Naive B cell (primary cell): ENCODE data around the gene PRSS38. TPM values are rescaled to one million over a fixed set of nuclear protein-coding genes. Genes with fewer than 3 reads are reported as not detected.

Source experiments
- ATAC-seq, 2 donors: fragments of 150-1000 bp; cut with Tn5 transposase; 2 replicates each; pipeline ENCODE4 v1.10.0; 2021; ENCODE audit warnings: low read depth in 2 of 2, mild to moderate bottlenecking in 2 of 2, moderate library complexity in 2 of 2
- DNase-seq: peaks from one replicate; pipeline ENCODE4 v3.0.0; 2022
- H3K27ac Mint-ChIP-seq, 6 donors: one replicate each; pipeline ENCODE4 v1.8.0; 2020 to 2022; ENCODE audit warnings: mild to moderate bottlenecking in 6 of 6, mixed read lengths in 6 of 6, moderate library complexity in 5 of 6, inconsistent platforms in 2 of 6
- H3K27me3 Mint-ChIP-seq, 3 donors: one replicate each; pipeline ENCODE4 v1.8.0; 2021 to 2022; ENCODE audit warnings: mixed read lengths in 3 of 3, mild to moderate bottlenecking in 1 of 3
- H3K36me3 Mint-ChIP-seq, 2 donors: one replicate each; pipeline ENCODE4 v1.8.0; 2020 to 2022; ENCODE audit warnings: mixed read lengths in 2 of 2, inconsistent platforms in 1 of 2, mild to moderate bottlenecking in 1 of 2
- H3K4me1 Mint-ChIP-seq, 3 donors: one replicate each; pipeline ENCODE4 v1.8.0; 2020 to 2022; ENCODE audit warnings: mixed read lengths in 3 of 3, inconsistent platforms in 1 of 3, mild to moderate bottlenecking in 1 of 3, moderate library complexity in 1 of 3
- H3K4me3 Mint-ChIP-seq, 8 donors: one replicate each; pipeline ENCODE4 v1.8.0; 2020 to 2022; ENCODE audit warnings: mild to moderate bottlenecking in 8 of 8, mixed read lengths in 8 of 8, moderate library complexity in 8 of 8, inconsistent platforms in 2 of 8
- H3K9me3 Mint-ChIP-seq, 7 donors: one replicate each; pipeline ENCODE4 v1.8.0; 2020 to 2022; ENCODE audit warnings: mixed read lengths in 7 of 7, mild to moderate bottlenecking in 5 of 7, inconsistent platforms in 2 of 7, moderate library complexity in 1 of 7
- polyA plus RNA-seq, 6 donors: library from polyadenylated mRNA; unstranded; fragments of 300-500 nt; fragmentation: Illumina TruSeq; gene quantifications; one replicate each; pipeline ENCODE4 v1.2.3, GENCODE V29; 2021; ENCODE audit warnings: low read depth in 6 of 6

Gene PRSS38
- polyA plus RNA-seq, 6 donors from 2014 or later, result not detected

DNA sequence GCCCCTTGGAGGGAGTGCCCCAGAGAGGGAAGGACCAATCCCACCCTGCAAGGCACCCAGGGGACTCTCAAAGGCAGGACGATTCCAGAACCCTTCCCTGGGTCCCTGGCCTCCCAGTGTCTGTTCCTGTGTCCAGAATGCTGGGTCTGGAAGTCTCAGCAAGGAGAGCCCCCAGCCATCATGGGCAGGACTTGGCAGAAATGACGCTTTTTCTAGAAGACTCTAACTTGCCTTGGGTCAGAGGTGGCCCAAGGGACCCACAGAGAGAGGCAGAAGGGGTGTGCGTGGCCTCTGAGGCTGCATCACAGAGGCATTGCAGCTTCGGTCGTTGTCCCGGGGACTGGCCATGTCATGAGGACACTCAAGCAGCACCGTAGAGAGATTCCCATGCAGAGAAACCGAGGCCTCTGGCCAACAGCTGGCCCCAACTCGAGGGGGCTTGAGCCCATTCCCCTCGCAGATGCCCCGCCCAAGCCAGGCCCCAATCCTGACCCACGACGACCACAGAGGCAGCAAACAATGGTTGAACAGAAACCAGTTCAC, 74.5 kb downstream of the PRSS38 start:
- DNase-seq (no peak), ATAC-seq (no peak)
- Mint-ChIP-seq H3K4me1 (peaks cover 0 to 9% (median 4%) of the 10 kb centered on the region in 3 donors), H3K4me3 (peak overlapping the region in 3 of 8 donors; percentile 3 to 50 (median 7)), H3K27me3 (peaks cover 0 to 5% (median 0%) of the 10 kb centered on the region in 3 donors), H3K9me3 (no peaks in the 10 kb centered on the region), H3K36me3 (no peaks in the 10 kb centered on the region), H3K27ac (no peak overlapping the region)

DNA sequence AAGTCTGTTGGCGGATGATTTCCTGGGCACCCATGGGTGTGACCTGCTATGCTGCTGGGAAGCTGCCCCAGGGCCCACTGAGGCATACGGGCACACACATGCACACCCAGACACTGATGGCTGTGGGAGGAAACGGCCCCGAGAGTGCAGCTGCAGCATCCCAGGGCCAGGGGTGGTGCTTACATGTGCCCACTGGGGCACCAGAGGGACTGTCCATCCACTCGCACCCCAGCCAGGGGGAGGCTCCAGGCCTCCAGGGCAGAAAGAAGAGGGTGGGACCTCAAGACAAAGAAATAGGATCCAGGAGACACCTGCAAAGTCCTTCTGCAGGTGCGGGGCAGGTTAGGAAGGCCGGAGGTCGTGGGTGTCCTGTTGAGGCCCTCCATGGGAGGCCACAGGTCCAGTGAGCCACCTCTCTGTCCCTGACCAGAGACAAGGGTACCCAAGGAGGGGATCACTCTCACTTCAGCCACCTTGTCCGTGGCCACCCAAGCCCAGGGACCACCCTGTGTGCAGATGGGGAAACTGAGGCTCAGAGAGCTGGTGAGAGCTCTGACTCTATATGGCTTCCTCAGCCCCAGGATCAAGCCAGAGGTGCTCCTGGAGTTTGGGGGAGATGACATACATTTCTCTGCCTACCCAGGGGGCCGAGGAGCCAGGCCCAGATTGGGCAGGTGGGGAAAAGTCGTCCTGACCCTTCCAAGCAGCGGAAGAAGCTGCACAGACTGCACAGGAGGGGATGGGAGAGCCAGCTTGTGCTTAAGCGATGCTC, 75.2 kb downstream of the PRSS38 start:
- Mint-ChIP-seq H3K27me3 (peaks cover 0 to 5% (median 0%) of the 10 kb centered on the region in 3 donors), H3K4me3 (peak overlapping the region in 1 of 8 donors; percentile 50), H3K9me3 (no peaks in the 10 kb centered on the region), H3K4me1 (peaks cover 0 to 6% (median 4%) of the 10 kb centered on the region in 3 donors), H3K27ac (no peak overlapping the region), H3K36me3 (no peaks in the 10 kb centered on the region)
- ATAC-seq, result no peak
- no peak for DNase-seq

DNA sequence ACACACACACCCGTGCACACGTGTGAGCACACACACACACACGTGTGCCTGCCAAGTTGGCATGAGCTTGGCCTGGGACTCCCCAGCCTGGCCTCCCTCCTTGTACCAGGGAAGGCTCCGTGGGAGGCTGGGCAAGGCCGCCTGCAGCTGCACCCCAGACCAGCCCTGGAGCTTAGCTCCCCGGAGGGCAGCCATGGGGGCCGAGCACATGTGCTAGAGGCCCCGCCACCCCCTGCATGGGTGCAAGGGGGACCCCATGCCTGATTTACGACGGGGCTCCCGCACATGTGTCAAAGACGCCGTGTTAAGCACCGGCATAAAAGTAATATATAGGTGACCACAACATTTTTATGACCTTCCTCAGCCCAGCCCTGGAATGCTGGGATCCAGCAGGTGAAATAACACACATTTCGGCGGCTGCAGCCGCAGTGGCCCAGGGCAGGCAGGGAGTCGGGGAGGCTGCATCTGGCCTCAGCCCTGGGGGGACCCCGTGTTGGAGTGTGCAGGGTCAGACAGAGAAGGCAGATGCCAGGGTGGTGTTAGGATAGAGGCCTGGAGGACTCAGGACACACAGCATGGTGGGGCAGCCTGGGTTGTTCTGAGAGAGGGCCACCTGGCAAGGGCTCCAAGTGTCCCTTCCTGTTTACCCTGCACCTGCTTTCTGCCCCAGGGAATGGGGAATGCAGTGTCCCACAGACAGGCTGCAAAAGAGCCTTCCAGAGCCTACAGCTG, 75.9 kb downstream of the PRSS38 start:
- Mint-ChIP-seq H3K36me3 (no peaks in the 10 kb centered on the region), H3K4me3 (no peak overlapping the region), H3K27me3 (peaks cover 0 to 5% (median 0%) of the 10 kb centered on the region in 3 donors), H3K4me1 (peaks cover 0 to 4% (median 3%) of the 10 kb centered on the region in 3 donors), H3K27ac (no peak overlapping the region), H3K9me3 (no peaks in the 10 kb centered on the region)
- ATAC-seq, result no peak
- no peak for DNase-seq

DNA sequence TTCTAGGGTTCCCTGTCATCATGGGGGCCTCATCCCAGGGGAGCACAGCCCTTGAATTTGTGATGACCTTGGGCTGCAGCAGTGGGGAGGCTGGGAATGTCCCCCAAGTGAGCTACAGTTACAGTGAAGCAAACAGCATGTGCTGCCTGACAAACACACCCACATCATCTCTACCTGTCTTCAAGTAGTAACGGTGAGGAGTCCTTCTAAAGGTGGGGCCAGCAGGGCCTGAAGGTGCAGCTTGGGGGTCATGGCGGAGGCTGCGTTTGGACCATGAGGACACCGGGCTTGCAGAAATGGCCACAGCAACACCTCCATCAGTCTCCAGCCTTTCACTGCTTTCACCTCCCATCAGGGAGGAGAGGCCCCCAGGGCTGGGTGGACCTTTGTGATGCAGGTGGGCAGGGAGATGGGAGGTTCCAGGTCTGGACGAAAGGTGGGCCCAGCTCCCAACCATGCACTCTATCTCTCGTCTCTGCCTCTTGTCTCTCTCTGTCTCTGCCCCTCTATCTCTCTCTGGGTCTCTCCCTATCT, 76.5 kb downstream of the PRSS38 start:
- no peaks in the 10 kb centered on the region for H3K9me3 Mint-ChIP-seq
- peaks cover 0 to 5% (median 0%) of the 10 kb centered on the region in 3 donors for H3K27me3 Mint-ChIP-seq
- DNase-seq (no peak), ATAC-seq (no peak)
- no peak overlapping the region for H3K4me3 Mint-ChIP-seq
- H3K36me3 Mint-ChIP-seq, result no peaks in the 10 kb centered on the region
- peaks cover 0 to 4% (median 3%) of the 10 kb centered on the region in 3 donors for H3K4me1 Mint-ChIP-seq
- H3K27ac Mint-ChIP-seq, result no peak overlapping the region

DNA sequence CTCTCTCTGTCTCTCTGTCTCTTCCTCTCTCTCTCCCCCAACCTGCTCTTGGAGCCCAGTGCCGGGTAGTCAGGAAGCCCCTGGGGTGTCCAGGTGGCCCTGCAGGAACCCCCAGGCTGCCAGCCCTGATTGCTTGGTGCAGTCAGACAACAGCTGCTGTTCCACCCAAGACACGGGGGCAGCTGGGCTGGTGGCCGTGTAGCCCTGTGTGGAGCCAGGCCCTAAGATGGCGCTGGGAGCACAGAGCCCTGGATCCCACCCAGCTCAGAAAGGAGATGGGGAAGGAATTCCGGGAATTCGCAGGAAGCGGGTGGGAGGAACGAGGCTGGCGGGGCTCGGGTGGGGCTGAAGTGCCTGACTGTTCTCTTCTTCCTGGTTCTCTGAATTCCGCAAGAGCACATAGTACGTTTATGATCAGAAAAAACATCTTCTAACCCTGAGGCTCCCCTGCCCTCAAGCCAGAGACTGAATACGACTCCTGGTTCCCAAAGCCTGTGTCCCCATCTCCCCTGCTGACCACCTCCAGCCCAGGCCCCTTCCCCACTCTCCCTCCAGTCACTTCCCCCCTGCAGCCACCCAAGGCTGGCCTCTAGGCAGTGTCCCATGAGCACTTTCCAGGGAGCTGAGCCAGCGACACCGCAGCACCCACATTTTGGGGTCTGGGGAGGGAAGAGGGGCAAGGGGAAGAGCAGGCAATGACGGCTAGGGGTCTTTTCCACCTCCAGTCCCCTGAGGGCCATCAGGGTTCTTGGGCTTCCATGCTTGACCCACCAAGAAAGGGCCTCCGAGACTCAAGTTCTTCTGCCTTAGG, 77.2 kb downstream of the PRSS38 start:
- H3K36me3 Mint-ChIP-seq, result no peaks in the 10 kb centered on the region
- H3K4me3 Mint-ChIP-seq, result no peak overlapping the region
- peak overlapping the region in 1 of 6 donors; percentile 78 for H3K27ac Mint-ChIP-seq
- H3K27me3 Mint-ChIP-seq, result peaks cover 0 to 4% (median 0%) of the 10 kb centered on the region in 3 donors
- DNase-seq (no peak), ATAC-seq (no peak)
- peaks cover 0 to 3% (median 3%) of the 10 kb centered on the region in 3 donors for H3K4me1 Mint-ChIP-seq
- no peaks in the 10 kb centered on the region for H3K9me3 Mint-ChIP-seq

DNA sequence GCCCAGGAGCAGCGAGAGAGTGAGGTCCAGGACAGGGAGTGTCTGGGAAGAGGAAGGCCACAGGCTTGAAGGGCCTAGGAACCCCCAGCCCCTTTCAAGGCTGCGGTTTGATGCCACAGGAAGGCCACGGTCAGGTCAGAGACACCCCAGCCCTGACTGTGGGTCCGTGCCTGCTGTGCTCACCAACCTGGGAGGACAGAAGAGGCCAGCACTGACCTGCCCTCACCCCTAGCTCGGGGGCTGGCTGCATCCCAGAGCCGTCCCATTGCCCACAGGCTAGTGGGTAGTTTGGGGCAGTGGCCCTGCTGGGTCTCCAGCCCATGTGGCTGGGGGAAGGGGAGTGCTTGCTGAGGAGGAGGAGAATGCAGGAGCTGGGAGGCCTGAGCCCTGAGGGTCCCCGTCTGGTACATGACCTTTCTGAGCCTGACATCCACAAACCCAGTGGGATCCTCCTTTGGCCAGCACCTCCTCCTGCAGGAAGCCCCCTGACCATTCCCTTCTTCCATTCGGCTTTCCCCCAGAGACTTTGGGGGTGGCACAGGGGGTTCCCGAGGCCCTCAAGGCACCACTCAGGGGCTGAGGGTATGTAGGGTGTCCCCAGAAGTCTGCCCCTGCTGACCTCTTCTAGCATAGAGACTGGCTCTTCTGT, 77.9 kb downstream of the PRSS38 start:
- DNase-seq, result no peak
- no peak overlapping the region for H3K27ac Mint-ChIP-seq
- H3K4me3 Mint-ChIP-seq, result no peak overlapping the region
- no peak for ATAC-seq
- H3K36me3 Mint-ChIP-seq, result no peaks in the 10 kb centered on the region
- no peaks in the 10 kb centered on the region for H3K4me1 Mint-ChIP-seq
- no peaks in the 10 kb centered on the region for H3K9me3 Mint-ChIP-seq
- H3K27me3 Mint-ChIP-seq, result no peaks in the 10 kb centered on the region

DNA sequence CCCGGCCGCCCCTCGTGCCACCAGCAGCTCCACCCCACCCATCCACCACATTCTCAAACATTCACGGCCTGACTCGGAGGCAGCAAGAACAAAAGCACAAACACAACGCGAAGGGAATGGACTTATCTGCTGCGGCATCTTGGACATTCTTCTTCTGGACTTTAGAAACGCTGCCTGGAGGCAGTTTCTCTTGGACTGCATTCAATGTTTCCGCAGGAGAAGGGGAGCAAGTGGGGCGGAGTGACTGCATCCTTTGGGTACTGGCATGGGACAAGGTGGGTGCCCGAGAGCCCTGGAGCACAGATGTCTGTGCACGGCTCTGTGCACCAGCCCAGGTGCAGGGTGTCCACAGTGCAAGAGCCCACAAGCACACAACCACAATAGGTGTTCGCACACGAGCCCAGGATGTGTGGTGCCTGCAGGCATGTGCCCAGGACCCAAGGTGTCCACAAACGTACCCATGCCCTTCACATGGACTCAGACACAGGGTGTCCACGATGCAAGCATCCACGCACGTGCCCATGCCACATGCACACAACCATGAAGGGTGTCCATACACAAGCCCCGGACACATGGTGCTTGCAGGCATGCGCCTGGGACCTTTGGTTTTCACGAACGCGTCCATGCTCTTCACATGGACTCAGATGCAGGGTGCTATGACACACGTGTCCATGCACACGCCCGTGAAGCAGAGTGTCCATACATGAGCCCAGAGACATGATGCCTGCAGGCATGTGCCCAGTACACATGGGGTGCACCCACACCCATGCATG, 78.7 kb downstream of the PRSS38 start:
- no peaks in the 10 kb centered on the region for H3K4me1 Mint-ChIP-seq
- no peaks in the 10 kb centered on the region for H3K27me3 Mint-ChIP-seq
- no peak overlapping the region for H3K4me3 Mint-ChIP-seq
- ATAC-seq (no peak), DNase-seq (no peak)
- H3K9me3 Mint-ChIP-seq, result no peaks in the 10 kb centered on the region
- H3K36me3 Mint-ChIP-seq, result no peaks in the 10 kb centered on the region
- peak overlapping the region in 1 of 6 donors; percentile 71 for H3K27ac Mint-ChIP-seq

DNA sequence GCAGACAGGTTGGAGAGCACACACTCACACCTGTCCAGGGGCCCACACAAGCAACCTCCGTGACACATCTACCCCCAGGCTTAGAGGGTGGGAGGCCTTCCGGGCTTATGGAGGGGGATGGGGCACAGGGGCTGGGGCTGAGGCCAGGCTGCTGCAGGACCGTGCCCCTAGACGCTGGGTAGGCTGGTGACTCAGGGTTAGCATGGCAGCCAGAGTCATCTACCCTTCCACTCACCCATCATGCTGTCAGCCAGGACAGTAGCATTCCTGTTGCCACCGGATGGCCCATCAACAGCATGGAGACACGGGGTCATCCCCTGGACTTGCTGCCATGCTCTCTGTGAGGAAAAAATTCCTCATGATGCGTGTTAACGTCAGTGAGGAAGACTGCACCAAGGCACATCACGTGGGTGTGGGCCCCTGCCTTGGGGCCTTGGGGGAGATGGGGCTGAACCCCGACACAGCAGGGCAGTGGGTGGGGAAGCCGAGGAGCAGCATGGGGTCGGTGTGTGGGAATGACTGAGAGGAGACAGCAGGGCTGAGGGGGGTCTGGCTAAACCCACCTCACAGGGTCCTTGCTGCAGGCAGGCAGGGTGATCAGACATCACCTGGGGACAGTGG, 79.5 kb downstream of the PRSS38 start:
- H3K4me3 Mint-ChIP-seq, result no peak overlapping the region
- H3K9me3 Mint-ChIP-seq, result no peaks in the 10 kb centered on the region
- no peak for DNase-seq
- ATAC-seq, result no peak
- no peaks in the 10 kb centered on the region for H3K27me3 Mint-ChIP-seq
- H3K36me3 Mint-ChIP-seq, result no peaks in the 10 kb centered on the region
- no peak overlapping the region for H3K27ac Mint-ChIP-seq
- H3K4me1 Mint-ChIP-seq, result no peaks in the 10 kb centered on the region

Other genes with a start within 250 kb of the PRSS38 start
- 10 to 100 TPM; 34.3 to 43.1 (median 36.5) TPM for gene JMJD4, start 80.4 kb upstream of the PRSS38 start, polyA plus RNA-seq
- 10 to 100 TPM; 30.7 to 45.9 (median 37.9) TPM for gene SNAP47, start 80.2 kb upstream of the PRSS38 start, polyA plus RNA-seq
- gene WNT9A, start 132.3 kb downstream of the PRSS38 start, polyA plus RNA-seq, result not detected
- gene WNT3A, start 191.3 kb downstream of the PRSS38 start, polyA plus RNA-seq, result not detected